Smooth muscle cell (in vitro differentiated cells): Measurements from ENCODE around the gene GC. TPM values are rescaled to one million over a fixed set of nuclear protein-coding genes. Genes with fewer than 3 reads are reported as not detected.

Experiments used
- DNase-seq: peaks from one replicate; lab custom pipeline; 2025; ENCODE audit not compliant: unreplicated experiment; lab: John Stamatoyannopoulos, UW
- H2AFZ ChIP-seq: fragments of 200-600 bp; sonication (generic); 2 replicates; pipeline ENCODE4 v1.6.0; 2016; ENCODE audit warnings: antibody characterized with exemption, low read depth, mild to moderate bottlenecking
- H3F3A ChIP-seq: fragments of 200-600 bp; sonication (generic); 2 replicates; pipeline ENCODE4 v1.6.0; 2017; ENCODE audit warnings: antibody characterized with exemption, low read depth
- H3K27ac ChIP-seq: fragments of 200-600 bp; sonication (generic); 2 replicates; pipeline ENCODE4 v1.5.1; 2016; ENCODE audit warnings: low read depth, mild to moderate bottlenecking
- H3K27me3 ChIP-seq: fragments of 200-600 bp; sonication (generic); 2 replicates; pipeline ENCODE4 v1.6.1; 2016; ENCODE audit warnings: low read depth, mild to moderate bottlenecking
- H3K36me3 ChIP-seq: fragments of 200-600 bp; sonication (generic); 2 replicates; pipeline ENCODE4 v1.5.1; 2016; ENCODE audit warnings: low read depth
- H3K4me1 ChIP-seq: fragments of 200-600 bp; sonication (generic); 2 replicates; pipeline ENCODE4 v1.5.1; 2016; ENCODE audit warnings: low read depth
- H3K4me2 ChIP-seq: fragments of 200-600 bp; sonication (generic); 2 replicates; pipeline ENCODE4 v1.6.0; 2016; ENCODE audit warnings: mild to moderate bottlenecking
- H3K4me3 ChIP-seq: fragments of 200-600 bp; sonication (generic); 2 replicates; pipeline ENCODE4 v1.5.1; 2016; ENCODE audit warnings: mild to moderate bottlenecking
- H3K79me2 ChIP-seq: fragments of 200-600 bp; sonication (generic); 2 replicates; pipeline ENCODE4 v1.6.0; 2016; ENCODE audit warnings: low read depth, mild to moderate bottlenecking
- H3K9ac ChIP-seq: fragments of 200-600 bp; sonication (generic); 2 replicates; pipeline ENCODE4 v1.6.0; 2016; ENCODE audit warnings: low read depth
- H3K9me3 ChIP-seq: fragments of 200-600 bp; sonication (generic); replicated peaks from 2 replicates; pipeline ENCODE4 v1.5.1; 2016; ENCODE audit warnings: low read depth
- H4K20me1 ChIP-seq: fragments of 200-600 bp; sonication (generic); 2 replicates; pipeline ENCODE4 v1.6.0; 2016; ENCODE audit warnings: low read depth
- WGBS: methylation state at CpG from one replicate; pipeline ENCODE4 v1.1.7; 2016; ENCODE audit warnings: low lambda C conversion rate; 5-methylcytosine and 5-hydroxymethylcytosine counted together
- polyA plus RNA-seq: library from polyadenylated mRNA; unstranded; fragments of >200 nt; fragmentation: Nextera tagmentation; extraction: Ambion mirVana; gene quantifications from 2 replicates; pipeline ENCODE4 v1.2.1, GENCODE V29; 2016
- total RNA-seq: library from RNA; depleted of rRNA; stranded (reverse); fragments of >200 nt; gene quantifications from 2 replicates; pipeline ENCODE4 v1.2.3, GENCODE V29; 2014
- TF ChIP-seq, protein P1 (sequence below): fragments of 200-600 bp; sonication (generic); IDR thresholded peaks from 2 replicates; pipeline ENCODE4 v1.5.1; 2017; ENCODE audit warnings: borderline replicate concordance, mild to moderate bottlenecking, antibody characterized with exemption; ENCODE audit not compliant: insufficient read depth, poor library complexity, severe bottlenecking

GC gene
- total and polyA plus RNA-seq, 2 experiments from 2014 or later, result 0.18 to 0.34 TPM

DNA sequence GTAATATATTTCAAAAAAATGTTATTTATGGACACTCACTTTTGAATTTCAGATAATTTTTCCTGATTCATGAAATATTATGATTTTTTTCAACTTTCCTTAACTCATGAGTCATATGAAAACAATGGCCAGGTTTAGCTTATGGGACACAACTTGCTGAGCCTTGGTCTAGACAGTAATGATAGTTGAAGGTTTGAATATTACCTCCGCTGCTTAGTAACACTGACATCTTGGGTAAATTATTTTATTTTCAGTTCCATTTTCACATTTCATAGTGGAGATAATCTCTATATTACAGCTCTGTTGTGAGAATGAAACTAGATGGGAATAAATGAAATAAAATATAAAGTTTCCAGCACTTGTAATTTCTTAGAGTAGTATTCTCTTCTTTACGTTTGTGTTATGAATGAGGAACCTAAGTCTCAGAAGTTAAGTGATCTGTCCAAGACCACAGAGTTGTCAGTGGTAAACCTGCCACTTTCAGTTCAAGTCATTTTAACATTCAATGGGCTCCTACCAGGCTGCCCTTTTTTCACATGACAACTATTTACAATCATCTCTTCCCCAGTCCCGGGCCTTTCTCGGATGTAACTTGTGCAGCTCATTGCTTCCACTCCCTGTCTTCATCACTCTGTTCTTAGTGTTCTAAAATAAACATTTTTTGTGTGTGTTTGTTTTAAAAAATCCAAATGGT is 46.8 kb upstream of the GC start:
- Histone ChIP-seq H2AFZ (peak overlapping the region; percentile 5), H3K9me3 (no peaks in the 10 kb centered on the region), H3F3A (no peaks in the 10 kb centered on the region), H3K27ac (peak overlapping the region; percentile 73), H3K4me3 (no peak overlapping the region), H3K4me1 (peaks cover 5% of the 10 kb centered on the region), H3K36me3 (no peaks in the 10 kb centered on the region), H3K4me2 (no peak overlapping the region), H3K27me3 (no peaks in the 10 kb centered on the region), H4K20me1 (no peaks in the 10 kb centered on the region), H3K79me2 (no peaks in the 10 kb centered on the region), H3K9ac (peak overlapping the region; percentile 35)
- no peak for DNase-seq
- WGBS, result 78% methylated on average over 4 of the region's 4 CpGs
- TF ChIP-seq, protein P1, sequence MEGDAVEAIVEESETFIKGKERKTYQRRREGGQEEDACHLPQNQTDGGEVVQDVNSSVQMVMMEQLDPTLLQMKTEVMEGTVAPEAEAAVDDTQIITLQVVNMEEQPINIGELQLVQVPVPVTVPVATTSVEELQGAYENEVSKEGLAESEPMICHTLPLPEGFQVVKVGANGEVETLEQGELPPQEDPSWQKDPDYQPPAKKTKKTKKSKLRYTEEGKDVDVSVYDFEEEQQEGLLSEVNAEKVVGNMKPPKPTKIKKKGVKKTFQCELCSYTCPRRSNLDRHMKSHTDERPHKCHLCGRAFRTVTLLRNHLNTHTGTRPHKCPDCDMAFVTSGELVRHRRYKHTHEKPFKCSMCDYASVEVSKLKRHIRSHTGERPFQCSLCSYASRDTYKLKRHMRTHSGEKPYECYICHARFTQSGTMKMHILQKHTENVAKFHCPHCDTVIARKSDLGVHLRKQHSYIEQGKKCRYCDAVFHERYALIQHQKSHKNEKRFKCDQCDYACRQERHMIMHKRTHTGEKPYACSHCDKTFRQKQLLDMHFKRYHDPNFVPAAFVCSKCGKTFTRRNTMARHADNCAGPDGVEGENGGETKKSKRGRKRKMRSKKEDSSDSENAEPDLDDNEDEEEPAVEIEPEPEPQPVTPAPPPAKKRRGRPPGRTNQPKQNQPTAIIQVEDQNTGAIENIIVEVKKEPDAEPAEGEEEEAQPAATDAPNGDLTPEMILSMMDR, result no peak

DNA sequence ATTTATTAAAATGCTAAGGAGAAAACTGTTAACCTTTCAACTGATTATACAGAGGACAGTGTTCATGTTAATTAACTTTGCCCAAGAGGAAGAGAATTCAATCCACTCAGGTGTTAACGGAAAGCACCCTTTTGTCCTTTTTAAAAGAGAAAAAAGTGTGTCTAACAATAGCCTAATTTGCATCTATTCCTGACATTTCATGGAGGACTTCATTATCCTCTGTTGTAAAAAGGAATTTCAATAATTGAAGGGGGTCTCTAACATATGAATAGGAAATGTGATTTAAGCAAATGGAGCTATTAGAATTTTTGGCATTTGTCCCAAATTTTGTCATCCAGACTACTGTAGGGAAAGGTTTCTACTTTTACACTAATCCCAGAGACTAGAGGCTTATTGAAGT is 44.6 kb upstream of the GC start:
- TF ChIP-seq, protein P1, result no peak
- no peak overlapping the region for H3K4me2 ChIP-seq
- H3K36me3 ChIP-seq, result no peaks in the 10 kb centered on the region
- H3K4me3 ChIP-seq, result no peak overlapping the region
- no peaks in the 10 kb centered on the region for H3F3A ChIP-seq
- WGBS, result 55% methylated on average over 1 of the region's 1 CpG
- H3K4me1 ChIP-seq, result peaks cover 5% of the 10 kb centered on the region
- DNase-seq, result no peak
- no peaks in the 10 kb centered on the region for H3K27me3 ChIP-seq
- no peaks in the 10 kb centered on the region for H3K9me3 ChIP-seq
- H3K79me2 ChIP-seq, result no peaks in the 10 kb centered on the region
- no peak overlapping the region for H3K9ac ChIP-seq
- no peaks in the 10 kb centered on the region for H4K20me1 ChIP-seq
- H3K27ac ChIP-seq, result peak overlapping the region; percentile 26
- H2AFZ ChIP-seq, result no peak overlapping the region

DNA sequence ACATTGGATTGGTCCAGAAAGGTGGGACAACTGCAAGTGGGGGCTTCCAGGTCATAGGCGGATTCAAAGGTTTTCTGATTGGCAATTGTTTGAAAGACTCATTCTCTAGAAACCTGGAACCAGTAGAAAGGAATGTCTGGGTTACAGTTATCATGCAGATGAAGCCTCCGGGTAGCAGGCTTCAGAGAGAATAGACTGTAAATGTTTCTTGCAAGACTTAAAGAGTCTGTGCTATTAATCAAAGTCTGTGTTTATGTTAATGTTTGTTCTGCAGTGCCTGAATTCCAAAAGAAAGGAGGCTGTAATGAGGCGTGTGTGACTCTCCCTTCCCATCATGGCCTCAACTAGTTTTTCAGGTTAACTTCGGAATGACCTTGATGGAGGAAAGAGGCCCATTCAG is 43.9 kb upstream of the GC start:
- TF ChIP-seq, protein P1, result no peak
- H3K36me3 ChIP-seq, result no peaks in the 10 kb centered on the region

More for the DNA sequence above, 43.9 kb upstream of the GC start:
- DNase-seq, result no peak
- H3F3A ChIP-seq, result no peaks in the 10 kb centered on the region
- no peak overlapping the region for H3K4me3 ChIP-seq
- peaks cover 5% of the 10 kb centered on the region for H3K4me1 ChIP-seq
- peak overlapping the region; percentile 26 for H3K27ac ChIP-seq
- no peaks in the 10 kb centered on the region for H3K27me3 ChIP-seq
- WGBS, result 44% methylated on average over 4 of the region's 4 CpGs
- H2AFZ ChIP-seq, result no peak overlapping the region
- H4K20me1 ChIP-seq, result no peaks in the 10 kb centered on the region
- H3K4me2 ChIP-seq, result no peak overlapping the region
- H3K9me3 ChIP-seq, result no peaks in the 10 kb centered on the region
- H3K79me2 ChIP-seq, result no peaks in the 10 kb centered on the region
- no peak overlapping the region for H3K9ac ChIP-seq
